Activated T-helper 2 cell treated with anti-CD3 and anti-CD28 coated beads, Interferon-gamma antibody, Interleukin-2, Interleukin-4, amounts not matched to agents 10 μg/mL and 5 μg/mL and 100 μg/mL, durations not matched to agents 14 hours and 24 hours and 36 hours (primary cell): Measurements from ENCODE around the gene FOXP1. TPM values are rescaled to one million over a fixed set of nuclear protein-coding genes. Genes with fewer than 3 reads are reported as not detected.
A peak's percentile ranks its signal among the peaks of the same experiment; 100 is the strongest.

Experiments
- DNase-seq: peaks from one replicate; pipeline ENCODE4 v3.0.0; 2021; ENCODE audit warnings: low spot score
- H3K27ac Mint-ChIP-seq: one replicate; pipeline ENCODE4 v1.8.0; 2021; ENCODE audit warnings: mixed read lengths
- H3K27me3 Mint-ChIP-seq: one replicate; pipeline ENCODE4 v1.8.0; 2021; ENCODE audit warnings: low read depth, mixed read lengths
- H3K36me3 Mint-ChIP-seq: one replicate; pipeline ENCODE4 v1.8.0; 2021; ENCODE audit warnings: low read depth, mixed read lengths
- H3K4me1 Mint-ChIP-seq: one replicate; pipeline ENCODE4 v1.8.0; 2021; ENCODE audit warnings: low read depth, mixed read lengths
- H3K4me3 Mint-ChIP-seq: one replicate; pipeline ENCODE4 v1.8.0; 2021; ENCODE audit warnings: low read depth, mild to moderate bottlenecking, moderate library complexity, mixed read lengths
- H3K9me3 Mint-ChIP-seq: one replicate; pipeline ENCODE4 v1.8.0; 2021; ENCODE audit warnings: mixed read lengths
- intact Hi-C: fragments of 100-400 bp; cut with micrococcal nuclease; formaldehyde crosslinking; loops from one replicate; pipeline ENCODE4 v1.15.1; 2023
- total RNA-seq: library from RNA; stranded (reverse); gene quantifications from 2 replicates; pipeline ENCODE4 v1.2.3, GENCODE V29; 2022

FOXP1 gene
- total RNA-seq, 1 donor from 2014 or later, result 132 TPM

- H3K27ac Mint-ChIP-seq, result peak overlapping the region; percentile 31
- H3K27me3 Mint-ChIP-seq, result no peaks in the 10 kb centered on the region
- H3K36me3 Mint-ChIP-seq, result peaks cover 18% of the 10 kb centered on the region
- intact Hi-C loops, result loop anchor here (1.0 to 10.0 kb wide), 2 partner anchors 11 to 515 kb away; no protein-coding TSS in a partner anchor
- peaks cover 54% of the 10 kb centered on the region for H3K4me1 Mint-ChIP-seq
- no peak overlapping the region for H3K4me3 Mint-ChIP-seq
- H3K9me3 Mint-ChIP-seq, result no peaks in the 10 kb centered on the region
- DNase-seq, result peak; percentile 57
Measured at GRCh38 chr3:71069797-71070196, 513.7 kb downstream of the FOXP1 start.

GRCh38 chr3:71067977-71068654 is 515.4 kb downstream of the FOXP1 start:
- Mint-ChIP-seq H3K4me3 (no peak overlapping the region), H3K27me3 (no peaks in the 10 kb centered on the region), H3K9me3 (no peaks in the 10 kb centered on the region), H3K27ac (peak overlapping the region; percentile 58), H3K36me3 (peaks cover 11% of the 10 kb centered on the region), H3K4me1 (peaks cover 46% of the 10 kb centered on the region)
- no peak for DNase-seq
- intact Hi-C loops, result loop anchor here (1.0 to 10.0 kb wide), 2 partner anchors 59 to 513 kb away; no protein-coding TSS in a partner anchor

- Mint-ChIP-seq H3K27ac (peak overlapping the region; percentile 79), H3K9me3 (no peaks in the 10 kb centered on the region), H3K27me3 (no peaks in the 10 kb centered on the region), H3K36me3 (peaks cover 15% of the 10 kb centered on the region), H3K4me1 (peaks cover 51% of the 10 kb centered on the region), H3K4me3 (peak overlapping the region; percentile 83)
- DNase-seq, result no peak
- intact Hi-C loops, result loop anchor here (1.0 to 10.0 kb wide), 2 partner anchors 60 to 512 kb away; no protein-coding TSS in a partner anchor
Measured at GRCh38 chr3:71066849-71067261, 516.7 kb downstream of the FOXP1 start.

- DNase-seq, result no peak
- Mint-ChIP-seq H3K4me1 (peaks cover 55% of the 10 kb centered on the region), H3K4me3 (peak overlapping the region; percentile 83), H3K27ac (peak overlapping the region; percentile 79), H3K36me3 (peaks cover 19% of the 10 kb centered on the region), H3K9me3 (no peaks in the 10 kb centered on the region), H3K27me3 (no peaks in the 10 kb centered on the region)
- intact Hi-C loops, result loop anchor here (10.0 kb wide), 1 partner anchor 512 kb away; no protein-coding TSS in a partner anchor
Measured at GRCh38 chr3:71066356-71066755, 517.2 kb downstream of the FOXP1 start.

GRCh38 chr3:71065764-71066013 is 517.8 kb downstream of the FOXP1 start:
- H3K4me3 Mint-ChIP-seq, result peak overlapping the region; percentile 83
- no peaks in the 10 kb centered on the region for H3K27me3 Mint-ChIP-seq
- H3K9me3 Mint-ChIP-seq, result no peaks in the 10 kb centered on the region
- peak overlapping the region; percentile 79 for H3K27ac Mint-ChIP-seq
- peaks cover 20% of the 10 kb centered on the region for H3K36me3 Mint-ChIP-seq
- intact Hi-C loops, result loop anchor here (10.0 kb wide), 1 partner anchor 511 kb away; no protein-coding TSS in a partner anchor
- peaks cover 56% of the 10 kb centered on the region for H3K4me1 Mint-ChIP-seq
- no peak for DNase-seq

GRCh38 chr3:71064956-71065763 is 518.4 kb downstream of the FOXP1 start:
- Mint-ChIP-seq H3K27me3 (no peaks in the 10 kb centered on the region), H3K36me3 (peaks cover 25% of the 10 kb centered on the region), H3K9me3 (no peaks in the 10 kb centered on the region), H3K27ac (peak overlapping the region; percentile 79), H3K4me1 (peaks cover 60% of the 10 kb centered on the region), H3K4me3 (peak overlapping the region; percentile 83)
- DNase-seq, result peak; percentile 45
- intact Hi-C loops, result loop anchor here (5.0 to 10.0 kb wide), 5 partner anchors 122 to 510 kb away; no protein-coding TSS in a partner anchor

- DNase-seq, result peak; percentile 68
- Mint-ChIP-seq H3K27ac (no peak overlapping the region), H3K9me3 (no peaks in the 10 kb centered on the region), H3K36me3 (peaks cover 21% of the 10 kb centered on the region), H3K27me3 (no peaks in the 10 kb centered on the region), H3K4me3 (no peak overlapping the region), H3K4me1 (peaks cover 58% of the 10 kb centered on the region)
- intact Hi-C loops, result loop anchor here (5.0 to 10.0 kb wide), 5 partner anchors 123 to 510 kb away; no protein-coding TSS in a partner anchor
Measured at GRCh38 chr3:71064291-71064955, 519.1 kb downstream of the FOXP1 start.

GRCh38 chr3:71063773-71064290 is 519.7 kb downstream of the FOXP1 start:
- no peaks in the 10 kb centered on the region for H3K27me3 Mint-ChIP-seq
- no peak for DNase-seq
- intact Hi-C loops, result loop anchor here (1.0 to 10.0 kb wide), 11 partner anchors 17 to 520 kb away; no protein-coding TSS in a partner anchor
- no peaks in the 10 kb centered on the region for H3K9me3 Mint-ChIP-seq
- H3K4me3 Mint-ChIP-seq, result no peak overlapping the region
- no peak overlapping the region for H3K27ac Mint-ChIP-seq
- peaks cover 21% of the 10 kb centered on the region for H3K36me3 Mint-ChIP-seq
- peaks cover 56% of the 10 kb centered on the region for H3K4me1 Mint-ChIP-seq

- no peak for DNase-seq
- intact Hi-C loops, result loop anchor here (1.0 to 10.0 kb wide), 11 partner anchors 16 to 521 kb away; no protein-coding TSS in a partner anchor
- Mint-ChIP-seq H3K27ac (no peak overlapping the region), H3K4me3 (no peak overlapping the region), H3K36me3 (peaks cover 16% of the 10 kb centered on the region), H3K27me3 (no peaks in the 10 kb centered on the region), H3K4me1 (peaks cover 58% of the 10 kb centered on the region), H3K9me3 (no peaks in the 10 kb centered on the region)
Measured at GRCh38 chr3:71062952-71063772, 520.4 kb downstream of the FOXP1 start.

- Mint-ChIP-seq H3K4me1 (peaks cover 59% of the 10 kb centered on the region), H3K4me3 (no peak overlapping the region), H3K27ac (peak overlapping the region; percentile 59), H3K36me3 (peaks cover 18% of the 10 kb centered on the region), H3K9me3 (no peaks in the 10 kb centered on the region), H3K27me3 (no peaks in the 10 kb centered on the region)
- intact Hi-C loops, result loop anchor here (2.0 to 10.0 kb wide), 7 partner anchors 15 to 507 kb away; no protein-coding TSS in a partner anchor
- DNase-seq, result no peak
Measured at GRCh38 chr3:71062037-71062932, 521.2 kb downstream of the FOXP1 start.

GRCh38 chr3:71061581-71061980 is 521.9 kb downstream of the FOXP1 start:
- H3K4me1 Mint-ChIP-seq, result peaks cover 56% of the 10 kb centered on the region
- H3K36me3 Mint-ChIP-seq, result peaks cover 18% of the 10 kb centered on the region
- no peak overlapping the region for H3K4me3 Mint-ChIP-seq
- no peak for DNase-seq
- intact Hi-C loops, result loop anchor here (1.0 to 10.0 kb wide), 6 partner anchors 11 to 507 kb away; no protein-coding TSS in a partner anchor
- H3K27ac Mint-ChIP-seq, result peak overlapping the region; percentile 59
- no peaks in the 10 kb centered on the region for H3K27me3 Mint-ChIP-seq
- no peaks in the 10 kb centered on the region for H3K9me3 Mint-ChIP-seq
